ENCODE results near the gene BATF2. TPM values are rescaled to one million over a fixed set of nuclear protein-coding genes. Genes with fewer than 3 reads are reported as not detected.

BATF2 gene
- total RNA-seq, 1 donor = not detected

DNA sequence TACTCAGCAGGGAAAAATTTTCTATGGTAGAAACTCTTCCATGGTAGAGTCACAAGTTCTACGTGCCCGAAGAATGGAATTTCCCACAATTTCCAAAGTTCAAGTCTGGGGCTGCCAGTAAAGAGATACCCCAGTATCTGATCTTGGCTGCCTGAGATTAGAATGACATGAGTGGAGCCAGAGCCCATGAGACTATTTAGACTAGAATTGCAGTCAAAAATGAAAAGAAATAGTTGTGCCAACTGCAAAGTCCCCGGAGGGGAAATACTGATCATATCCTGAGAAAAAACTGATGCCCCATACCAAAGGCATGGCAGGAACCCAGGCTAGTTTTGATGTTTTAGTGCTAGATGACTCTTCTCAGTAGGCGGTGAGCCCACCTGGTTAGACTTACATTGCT, 36.1 kb downstream of the BATF2 start:
- no peaks in the 10 kb centered on the region for H3K27me3 ChIP-seq (ENCODE audit: insufficient read depth, low read length)

DNA sequence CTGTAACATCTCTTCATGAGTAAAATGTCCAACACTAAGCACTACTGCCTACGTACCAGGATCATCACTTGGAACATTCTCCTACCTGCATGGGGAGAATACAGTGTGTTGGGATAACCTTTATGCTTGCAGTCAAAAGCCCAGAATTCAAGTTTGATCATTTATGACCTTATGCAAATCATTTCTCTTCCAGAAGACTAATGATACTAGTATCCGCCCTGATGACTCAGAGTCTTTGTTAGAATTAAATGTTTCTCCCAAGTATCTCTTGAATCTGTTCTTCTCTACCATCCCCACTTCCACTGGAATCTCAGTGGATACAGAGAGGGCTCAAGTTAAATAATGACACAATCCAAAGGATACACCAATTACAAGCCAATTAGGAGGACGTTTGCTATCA, 37.3 kb downstream of the BATF2 start:
- Histone ChIP-seq H3K27me3 (ENCODE audit: insufficient read depth, low read length) (peaks cover 3% of the 10 kb centered on the region), H3K9me3 (ENCODE audit: low read depth, low read length) (no peaks in the 10 kb centered on the region), H3K4me1 (ENCODE audit: insufficient read depth, low read length) (peaks cover 5% of the 10 kb centered on the region), H3K4me3 (ENCODE audit: low read length) (no peak overlapping the region)

More for the DNA sequence above, 36.1 kb downstream of the BATF2 start:
- peaks cover 7% of the 10 kb centered on the region for H3K4me1 ChIP-seq (ENCODE audit: insufficient read depth, low read length)
- no peaks in the 10 kb centered on the region for H3K9me3 ChIP-seq (ENCODE audit: low read depth, low read length)
- no peak overlapping the region for H3K4me3 ChIP-seq (ENCODE audit: low read length)

DNA sequence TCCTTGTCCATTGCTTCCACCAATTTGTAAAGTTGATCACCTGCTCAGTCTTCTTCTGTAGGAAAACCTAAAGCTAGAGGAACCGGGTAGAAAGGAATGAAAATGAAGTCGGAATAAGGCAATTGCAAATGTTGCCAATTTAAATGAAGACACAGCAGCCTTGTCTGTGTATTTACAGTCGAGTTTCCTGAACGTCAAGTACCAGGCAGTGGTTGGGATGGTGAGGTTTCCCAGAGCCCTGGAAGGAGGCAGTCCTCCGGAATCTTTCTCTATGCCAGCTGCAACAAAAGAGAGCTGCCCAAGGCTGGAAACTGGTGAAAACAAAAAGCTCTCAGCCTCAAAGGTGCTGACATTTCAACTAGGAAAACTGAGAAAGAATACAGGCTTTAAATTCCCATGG, 42.6 kb downstream of the BATF2 start:
- Histone ChIP-seq H3K27me3 (ENCODE audit: insufficient read depth, low read length) (peaks cover 6% of the 10 kb centered on the region), H3K4me1 (ENCODE audit: insufficient read depth, low read length) (no peaks in the 10 kb centered on the region), H3K9me3 (ENCODE audit: low read depth, low read length) (no peaks in the 10 kb centered on the region), H3K4me3 (ENCODE audit: low read length) (no peak overlapping the region)

DNA sequence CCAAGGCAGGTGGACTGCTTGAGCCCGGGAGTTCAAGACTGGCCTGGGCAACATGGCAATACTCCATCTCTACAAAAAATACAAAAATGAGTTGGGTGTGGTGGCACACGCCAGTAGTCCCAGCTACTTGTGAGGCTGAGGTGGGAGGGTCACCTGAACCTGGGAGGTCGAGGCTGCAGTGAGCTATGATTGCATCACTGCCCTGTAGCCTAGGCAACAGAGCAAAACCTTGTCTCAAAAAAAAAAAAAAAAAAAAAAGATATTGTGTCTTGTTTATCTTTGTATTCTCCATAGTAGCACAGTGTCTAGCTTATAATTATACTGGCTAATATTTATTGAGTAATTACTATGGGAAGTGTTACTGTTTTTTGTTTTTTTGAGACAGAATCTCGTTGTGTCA, 45.2 kb downstream of the BATF2 start:
- H3K9me3 ChIP-seq (ENCODE audit: low read depth, low read length) = no peaks in the 10 kb centered on the region
- no peak overlapping the region for H3K4me3 ChIP-seq (ENCODE audit: low read length)
- H3K27me3 ChIP-seq (ENCODE audit: insufficient read depth, low read length) = peaks cover 6% of the 10 kb centered on the region
- no peaks in the 10 kb centered on the region for H3K4me1 ChIP-seq (ENCODE audit: insufficient read depth, low read length)

DNA sequence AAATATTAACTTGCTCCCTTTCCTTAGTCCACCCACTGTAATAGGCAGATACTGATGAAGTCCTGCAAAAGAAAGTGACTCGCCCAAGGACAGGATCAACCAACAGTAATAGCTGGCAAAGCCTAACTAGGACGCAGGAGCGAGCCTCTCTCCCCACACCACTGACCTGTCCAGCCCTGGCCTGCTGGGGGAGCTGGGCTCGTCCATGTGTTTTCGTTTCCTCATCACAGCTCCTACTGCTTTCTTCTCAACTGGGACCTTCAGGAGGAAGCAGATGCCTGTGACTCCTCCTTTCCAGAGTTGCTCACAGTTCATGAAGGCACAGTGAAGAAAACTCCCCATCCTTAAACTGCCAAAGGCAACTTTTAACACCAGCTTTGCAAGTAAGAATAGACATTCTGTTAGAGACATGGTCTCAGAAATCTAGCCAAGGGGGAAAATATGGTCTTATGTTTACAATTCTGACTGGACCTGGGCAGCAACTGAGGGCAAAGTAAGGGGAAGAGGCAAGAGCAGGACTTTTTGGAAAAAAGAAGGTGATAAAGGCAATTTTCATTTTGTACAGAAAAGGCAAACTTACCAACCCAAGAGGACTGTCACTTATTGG, 49.5 kb downstream of the BATF2 start:
- Histone ChIP-seq H3K4me1 (ENCODE audit: insufficient read depth, low read length) (no peaks in the 10 kb centered on the region), H3K27me3 (ENCODE audit: insufficient read depth, low read length) (no peaks in the 10 kb centered on the region), H3K4me3 (ENCODE audit: low read length) (no peak overlapping the region), H3K9me3 (ENCODE audit: low read depth, low read length) (no peaks in the 10 kb centered on the region)

Other genes starting within 250 kb of the BATF2 start
- 4.8 TPM for gene PYGM, start 237.0 kb downstream of the BATF2 start, total RNA-seq
- 773 TPM for gene SF1, start 218.4 kb downstream of the BATF2 start, total RNA-seq
- gene MAP4K2, start 193.8 kb downstream of the BATF2 start, total RNA-seq = 41.6 TPM
- 4.0 TPM for gene MEN1, start 186.4 kb downstream of the BATF2 start, total RNA-seq
- gene CDC42BPG, start 152.3 kb downstream of the BATF2 start, total RNA-seq = 1.7 TPM
- 183 TPM for gene EHD1, start 118.3 kb downstream of the BATF2 start, total RNA-seq
- gene ATG2A, start 79.8 kb downstream of the BATF2 start, total RNA-seq = 80.2 TPM
- gene PPP2R5B, start 72.3 kb downstream of the BATF2 start, total RNA-seq = 5.8 TPM
- not detected for gene GPHA2, start 61.1 kb downstream of the BATF2 start, total RNA-seq
- gene MAJIN, start 24.9 kb downstream of the BATF2 start, total RNA-seq = not detected
- 14.2 TPM for gene ARL2, start 17.2 kb upstream of the BATF2 start, total RNA-seq
- 12.9 TPM for gene SNX15, start 30.5 kb upstream of the BATF2 start, total RNA-seq
- gene SAC3D1, start 44.2 kb upstream of the BATF2 start, total RNA-seq = 0.52 TPM
- 6.6 TPM for gene NAALADL1, start 61.6 kb upstream of the BATF2 start, total RNA-seq
- not detected for gene CDCA5, start 87.1 kb upstream of the BATF2 start, total RNA-seq
- 17.6 TPM for gene ZFPL1, start 87.3 kb upstream of the BATF2 start, total RNA-seq
- 397 TPM for gene VPS51, start 99.2 kb upstream of the BATF2 start, total RNA-seq
- 9.1 TPM for gene TM7SF2, start 114.9 kb upstream of the BATF2 start, total RNA-seq
- 5.7 TPM for gene ZNHIT2, start 120.7 kb upstream of the BATF2 start, total RNA-seq
- 338 TPM for gene FAU, start 125.2 kb upstream of the BATF2 start, total RNA-seq
- gene MRPL49, start 125.3 kb upstream of the BATF2 start, total RNA-seq = 40.7 TPM
- 23.6 TPM for gene SYVN1, start 137.5 kb upstream of the BATF2 start, total RNA-seq
- not detected for gene SPDYC, start 173.3 kb upstream of the BATF2 start, total RNA-seq
- 76.2 TPM for gene CAPN1, start 185.0 kb upstream of the BATF2 start, total RNA-seq

All from mononuclear cell (primary cell).